ENCODE results near the gene SELENOS. TPM values are rescaled to one million over a fixed set of nuclear protein-coding genes. Genes with fewer than 3 reads are reported as not detected.

The SELENOS gene
- total and polyA plus RNA-seq, 9 of the 15 experiments (the other 6 are each of a cell fraction or from before 2014, with no cell fraction given): 24.9 to 57.4 (median 47.9) TPM

DNA sequence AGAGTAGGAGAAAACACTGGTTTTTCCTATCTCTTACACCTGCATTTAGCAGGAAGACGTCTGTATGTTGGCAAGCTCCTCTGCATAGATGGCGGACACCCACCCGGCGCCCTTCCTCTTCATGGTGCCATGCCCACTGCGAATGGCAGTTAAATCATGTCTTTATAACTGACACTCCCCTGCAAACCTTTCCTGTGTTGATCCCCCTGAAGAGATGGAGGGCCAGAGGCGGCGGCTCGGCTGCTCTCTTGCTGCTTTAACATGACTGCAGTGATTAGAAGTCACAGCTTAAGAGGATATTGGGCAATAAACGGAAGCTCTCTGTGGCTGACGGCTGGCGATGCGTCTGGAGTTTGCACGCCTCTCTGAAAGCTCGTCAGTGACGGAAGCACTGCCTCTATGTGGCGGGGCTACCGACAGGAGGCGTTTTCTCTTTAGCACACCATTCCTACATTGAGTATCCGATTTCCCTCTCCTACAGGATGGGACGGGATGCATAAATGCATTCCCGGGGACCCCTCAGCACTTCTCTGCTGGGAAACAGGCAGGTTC is 43.3 kb upstream of the SELENOS start:
- Histone ChIP-seq H3K27ac (ENCODE audit: extremely low read depth, low read depth, low read length) (no peak overlapping the region), H3K36me3 (ENCODE audit: control insufficient read depth, insufficient read depth, low read length) (no peaks in the 10 kb centered on the region), H3K4me1 (replicated peaks in 1 of 2; ENCODE audit: control insufficient read depth in 2 of 2, insufficient read depth in 2 of 2, low read length in 2 of 2) (no peaks in the 10 kb centered on the region), H2AFZ (ENCODE audit: low read depth, low read length) (no peak overlapping the region), H4K20me1 (replicated peaks; ENCODE audit: control insufficient read depth, insufficient read depth, low read length) (no peaks in the 10 kb centered on the region; the same call in 1 of the 2 replicates), H3K4me2 (ENCODE audit: insufficient read depth, low read length) (no peak overlapping the region), H3K27me3 (ENCODE audit: control insufficient read depth in 2 of 2, insufficient read depth in 2 of 2, low read length in 2 of 2) (peaks cover 0 to 30% of the 10 kb centered on the region in 2 experiments; a peak in 3 of 5 replicates), H3K9me3 (replicated peaks; ENCODE audit: control insufficient read depth, insufficient read depth, low read depth, low read length) (no peaks in the 10 kb centered on the region), H3K9me1 (ENCODE audit: control insufficient read depth, insufficient read depth, low read length) (no peaks in the 10 kb centered on the region), H3K79me2 (ENCODE audit: control insufficient read depth, insufficient read depth, low read length) (no peaks in the 10 kb centered on the region), H3K9ac (ENCODE audit: insufficient read depth in 1 of 2, low read depth in 2 of 2, low read length in 2 of 2) (peak overlapping the region in 1 of 2 experiments; percentile 58; a peak in 1 of 4 replicates), H3K4me3 (no peak overlapping the region)
- POLR2A ChIA-PET: interaction anchor here (0.6 to 1.2 kb wide), 5 partner anchors 7 to 168 kb away, joined by 3 to 4 read pairs (median 3); no protein-coding TSS in a partner anchor
- in situ Hi-C loops (cut with MboI) (no loop called here), intact Hi-C loops (cut with micrococcal nuclease) (no loop called here)
- DNase-seq (ENCODE audit: extremely low read depth in 1 of 4, low spot score in 3 of 4) (no peak), FAIRE-seq (no peak), ATAC-seq (peak; percentile 64)
- no TSS peak for BruUV-seq (replicated peaks)
- CTCF ChIA-PET (ENCODE audit: low intra/inter-chr PET ratio): no interaction called here
- TF ChIP-seq SMAD4 (CRISPR knock-in tag; conservative IDR thresholded peaks at IDR 0.05) (no peak), CEBPB (tag; IDR thresholded peaks at IDR 0.05) (peak; percentile 54), ZNF583 (CRISPR knock-in tag; IDR thresholded peaks at IDR 0.05) (no peak), CBX1 (IDR thresholded peaks at IDR 0.05; ENCODE audit: low read depth) (no peak), CXXC5 (CRISPR knock-in tag; IDR thresholded peaks at IDR 0.05) (no peak), RBBP5 (IDR thresholded peaks at IDR 0.05; ENCODE audit: borderline replicate concordance, insufficient read depth, low read length, poor library complexity, severe bottlenecking) (no peak), TEAD2 (tag; IDR thresholded peaks at IDR 0.05) (no peak), ZNF780A (CRISPR knock-in tag; IDR thresholded peaks at IDR 0.05) (no peak), ETV1 (tag; conservative IDR thresholded peaks at IDR 0.05; ENCODE audit: low read depth) (peak; percentile 65), SNIP1 (IDR thresholded peaks at IDR 0.05; ENCODE audit: low read depth) (no peak), CEBPG (CRISPR knock-in tag; IDR thresholded peaks at IDR 0.05) (no peak), CEBPG (tag; conservative IDR thresholded peaks at IDR 0.05 in 1 of 2, IDR thresholded peaks at IDR 0.05 in 1 of 2) (peak; percentile 68 to 74), ZNF133 (CRISPR knock-in tag; IDR thresholded peaks at IDR 0.05) (no peak), SRSF3 (IDR thresholded peaks at IDR 0.05; ENCODE audit: insufficient read depth, low read length) (no peak), CBFA2T2 (conservative IDR thresholded peaks at IDR 0.05) (no peak), TAF15 (IDR thresholded peaks at IDR 0.05; ENCODE audit: low read depth, low read length) (no peak)
- TF ChIP-seq, protein P1, sequence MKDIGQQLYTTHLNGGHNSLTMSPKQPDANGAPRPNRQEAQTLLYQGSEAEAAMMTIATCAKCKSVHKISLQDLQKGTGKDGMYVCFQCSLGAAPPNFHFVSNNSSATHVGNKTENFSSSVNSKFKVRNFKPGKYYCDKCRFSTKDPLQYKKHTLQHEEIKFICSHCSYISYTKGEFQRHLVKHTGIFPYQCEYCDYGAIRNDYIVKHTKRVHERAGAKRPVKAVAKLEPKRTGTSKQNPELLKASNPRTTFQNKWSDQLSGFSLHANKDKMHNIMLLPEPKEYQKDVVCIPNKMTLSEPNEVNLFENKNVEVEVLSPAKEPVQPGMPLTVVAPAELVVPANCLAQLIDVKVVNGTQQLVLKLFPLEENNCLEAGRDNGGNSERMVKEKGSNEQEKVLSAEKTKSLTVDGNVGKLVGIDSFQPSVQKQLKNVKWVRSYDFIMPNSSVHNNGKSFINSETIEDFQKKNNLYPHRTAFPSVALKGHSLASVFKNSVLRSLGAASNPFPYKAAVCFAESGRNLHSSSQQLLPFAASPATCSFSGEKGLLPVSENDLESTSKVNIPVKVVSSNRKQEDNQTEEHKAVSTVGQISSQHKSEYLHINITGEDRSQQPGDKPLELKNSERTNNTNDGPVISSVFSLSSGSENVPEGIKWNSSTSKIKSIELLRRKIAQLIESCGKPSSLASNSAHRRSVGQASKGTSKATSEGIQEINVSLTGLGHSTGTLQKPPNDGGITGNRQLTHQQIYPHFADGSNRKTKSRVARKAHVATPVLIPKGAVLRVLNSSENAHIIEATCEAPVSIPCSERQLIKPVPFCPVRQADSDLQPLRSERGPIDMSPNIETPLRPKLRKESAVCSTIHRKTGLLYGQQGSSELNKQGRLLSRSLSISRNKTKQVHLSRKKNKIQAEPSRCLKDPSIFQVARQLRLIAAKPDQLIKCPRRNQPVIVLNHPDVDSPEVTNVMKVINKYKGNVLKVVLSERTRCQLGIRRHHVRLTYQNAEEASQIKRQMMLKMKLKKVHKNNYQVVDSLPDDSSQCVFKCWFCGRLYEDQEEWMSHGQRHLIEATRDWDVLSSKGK (CRISPR knock-in tag; IDR thresholded peaks at IDR 0.05): no peak
- 53% methylated on average over 21 of the region's 21 CpGs for WGBS (ENCODE audit: insufficient coverage, low coverage, missing lambda C conversion rate)

All from K562 (cell line).